Measurements from ENCODE around the gene KLHL40.

- TF ChIP-seq FOXM1 (IDR thresholded peaks at IDR 0.05; ENCODE audit: borderline replicate concordance): no peak
- TF ChIP-seq SP1 (IDR thresholded peaks at IDR 0.05): no peak
- no peak for TF ChIP-seq BHLHE40 (IDR thresholded peaks at IDR 0.05; ENCODE audit: borderline replicate concordance)
- no peak for TF ChIP-seq ARNT (IDR thresholded peaks at IDR 0.05)
- TF ChIP-seq LEF1 (IDR thresholded peaks at IDR 0.05; ENCODE audit: borderline replicate concordance): no peak
Observed at GRCh38 chr3:42702982-42703694, 17.8 kb downstream of the KLHL40 start.
